HUES48 (cell line): Measurements from ENCODE around the gene TGFBR3.

ENCODE experiments used
- H3K27ac ChIP-seq: one replicate; pipeline ENCODE4 v1.7.0; 2013; ENCODE audit warnings: low read depth, low read length, inconsistent platforms
- H3K27me3 ChIP-seq: 2 replicates; pipeline ENCODE4 v1.6.1; 2013; ENCODE audit warnings: mild to moderate bottlenecking, low read length; ENCODE audit not compliant: control insufficient read depth, insufficient read depth
- H3K36me3 ChIP-seq: 2 replicates; pipeline ENCODE4 v1.6.1; 2013; ENCODE audit warnings: low read length; ENCODE audit not compliant: control insufficient read depth, insufficient read depth
- H3K4me1 ChIP-seq: 2 replicates; pipeline ENCODE4 v1.6.1; 2013; ENCODE audit warnings: mild to moderate bottlenecking, low read length; ENCODE audit not compliant: control insufficient read depth, insufficient read depth
- H3K4me3 ChIP-seq: 2 replicates; pipeline ENCODE4 v1.5.1; 2013; ENCODE audit warnings: mild to moderate bottlenecking, low read depth, low read length
- H3K9ac ChIP-seq: 2 replicates; pipeline ENCODE4 v1.6.1; 2013; ENCODE audit warnings: mild to moderate bottlenecking, low read depth, low read length, moderate library complexity
- H3K9me3 ChIP-seq: 2 replicates; pipeline ENCODE4 v1.6.1; 2013; ENCODE audit warnings: low read length; ENCODE audit not compliant: control insufficient read depth, insufficient read depth

The TGFBR3 gene

DNA sequence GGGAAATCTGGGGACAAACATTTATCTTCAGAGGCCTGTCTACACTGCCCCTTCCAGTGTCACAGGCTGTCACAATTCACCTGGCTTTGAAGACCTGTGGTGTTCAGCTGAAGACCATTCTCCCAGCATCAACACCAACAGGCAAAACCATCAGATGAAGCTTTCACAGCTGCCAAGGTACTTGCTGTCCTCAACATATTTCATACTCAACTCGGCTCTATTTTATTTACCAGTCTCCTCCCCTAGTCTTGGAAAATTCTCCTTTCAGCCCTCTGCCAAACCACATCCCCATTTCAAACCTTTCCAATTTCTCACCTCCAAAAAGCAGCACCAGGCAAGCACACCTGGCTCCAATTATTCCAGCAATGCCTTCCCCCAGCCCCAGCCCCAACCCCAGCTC is 108.8 kb downstream of the TGFBR3 start:
- no peaks in the 10 kb centered on the region for H3K27me3 ChIP-seq
- H3K4me1 ChIP-seq: peaks cover 15% of the 10 kb centered on the region
- H3K4me3 ChIP-seq: no peak overlapping the region
- no peak overlapping the region for H3K9ac ChIP-seq
- H3K27ac ChIP-seq: no peak overlapping the region
- H3K9me3 ChIP-seq: no peaks in the 10 kb centered on the region
- no peaks in the 10 kb centered on the region for H3K36me3 ChIP-seq

DNA sequence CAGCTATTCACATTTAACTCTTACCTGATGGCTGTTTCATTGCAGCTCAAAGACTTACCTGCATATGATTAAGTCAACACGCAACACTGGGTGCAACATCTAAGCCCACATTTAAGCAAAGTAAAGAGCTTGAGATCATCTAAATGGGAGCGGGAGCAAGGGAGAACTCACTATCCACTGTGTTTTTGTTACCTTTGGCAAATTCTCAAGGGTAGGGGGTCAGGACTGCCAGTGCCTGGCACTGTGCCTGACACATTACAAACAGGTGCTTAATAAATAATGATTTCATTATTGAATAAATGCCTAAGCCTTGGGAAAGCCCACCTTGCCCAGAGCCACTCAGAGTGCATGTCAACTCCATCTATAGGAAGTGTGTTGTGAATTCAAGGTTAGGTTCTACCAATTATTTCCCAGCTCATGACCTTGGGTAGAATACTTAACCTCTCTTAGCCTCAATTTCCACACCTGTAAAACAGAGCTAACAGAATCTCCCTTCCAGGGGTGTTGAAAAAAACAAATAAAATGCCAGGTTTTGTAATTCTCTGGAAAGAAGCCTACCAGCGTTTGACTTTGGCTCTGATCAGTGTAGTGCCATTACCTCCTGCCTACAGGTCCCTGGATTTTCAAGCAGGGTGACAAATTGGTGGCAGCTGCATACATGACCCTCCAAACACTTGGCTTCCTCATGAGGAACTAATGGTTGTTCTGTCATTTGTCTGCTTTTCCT is 109.7 kb downstream of the TGFBR3 start:
- Histone ChIP-seq H3K36me3 (no peaks in the 10 kb centered on the region), H3K4me1 (peaks cover 15% of the 10 kb centered on the region), H3K27ac (no peak overlapping the region), H3K4me3 (no peak overlapping the region), H3K27me3 (no peaks in the 10 kb centered on the region), H3K9me3 (no peaks in the 10 kb centered on the region), H3K9ac (no peak overlapping the region)

DNA sequence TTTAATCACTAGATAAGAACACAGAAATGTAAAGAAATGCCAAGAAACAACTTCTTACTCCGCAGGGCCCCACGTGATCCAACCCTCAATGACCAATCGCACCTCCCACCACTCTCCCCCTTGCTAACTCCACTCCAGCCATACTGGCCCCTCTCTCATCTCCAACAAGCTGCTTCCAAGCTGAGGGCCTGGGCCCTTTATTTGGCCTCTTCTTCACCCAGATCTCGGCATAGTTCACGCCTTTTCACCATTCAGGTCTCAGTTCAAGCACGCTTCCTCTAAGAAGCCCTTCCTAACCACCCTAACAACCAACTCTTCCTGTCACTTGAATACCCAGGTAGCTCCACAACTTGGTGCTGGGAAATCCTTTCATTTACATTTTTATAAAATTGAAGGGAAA is 110.7 kb downstream of the TGFBR3 start:
- Histone ChIP-seq H3K4me3 (no peak overlapping the region), H3K4me1 (peaks cover 15% of the 10 kb centered on the region), H3K36me3 (no peaks in the 10 kb centered on the region), H3K9me3 (no peaks in the 10 kb centered on the region), H3K9ac (no peak overlapping the region), H3K27me3 (no peaks in the 10 kb centered on the region), H3K27ac (no peak overlapping the region)

DNA sequence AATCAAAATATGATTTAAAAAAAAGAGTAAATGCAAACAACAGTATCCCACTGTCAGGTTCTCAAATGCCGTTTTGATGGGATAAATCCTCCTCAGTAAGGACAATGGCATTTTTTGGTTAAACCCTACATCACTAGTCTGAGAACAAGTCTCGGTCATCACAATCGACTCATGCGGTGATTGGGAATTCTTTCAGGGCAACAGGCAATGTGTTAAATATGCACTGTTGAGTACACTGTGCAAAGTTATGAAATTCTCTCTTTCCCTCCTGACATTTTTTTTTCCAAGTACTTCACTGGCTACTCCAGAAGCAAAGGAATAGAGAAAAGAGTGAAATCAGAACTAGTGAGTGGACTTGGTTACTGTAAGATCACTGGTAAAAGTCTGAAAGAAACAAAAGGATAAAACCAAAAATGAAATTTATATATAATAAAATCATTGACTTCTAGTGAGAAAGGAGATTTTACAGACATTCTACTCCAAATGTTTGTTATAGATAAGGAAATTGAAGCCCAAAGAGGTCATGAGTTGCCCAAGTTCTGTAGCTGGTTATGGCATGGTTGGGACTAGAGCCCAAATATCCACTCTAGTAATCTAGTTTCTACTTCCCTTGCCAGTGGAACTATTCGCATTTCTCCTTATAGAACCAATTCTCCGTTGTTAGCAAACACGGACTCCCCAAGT is 111.3 kb downstream of the TGFBR3 start:
- no peak overlapping the region for H3K27ac ChIP-seq
- peaks cover 15% of the 10 kb centered on the region for H3K4me1 ChIP-seq
- no peaks in the 10 kb centered on the region for H3K36me3 ChIP-seq
- no peak overlapping the region for H3K9ac ChIP-seq
- no peaks in the 10 kb centered on the region for H3K27me3 ChIP-seq
- H3K9me3 ChIP-seq: no peaks in the 10 kb centered on the region
- no peak overlapping the region for H3K4me3 ChIP-seq

DNA sequence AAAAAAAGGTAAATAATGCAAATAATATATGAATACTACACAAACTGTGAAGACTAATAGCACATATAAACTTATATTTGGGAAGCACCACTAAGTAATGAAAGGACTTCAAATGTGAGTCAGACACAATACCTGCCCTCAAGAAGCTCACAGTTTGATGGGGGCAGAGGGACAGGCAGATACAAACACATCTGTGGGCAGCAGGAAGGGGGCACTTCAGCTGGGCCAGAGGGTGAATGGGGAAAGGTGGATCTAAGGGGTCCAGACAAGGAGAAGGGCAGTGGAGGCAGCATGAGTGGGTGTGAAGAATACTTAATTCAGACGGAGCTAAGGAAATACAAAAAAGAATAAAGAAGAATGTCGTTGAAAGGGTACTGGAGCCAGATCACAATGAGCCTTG is 114.2 kb downstream of the TGFBR3 start:
- no peak overlapping the region for H3K4me3 ChIP-seq
- H3K4me1 ChIP-seq: peaks cover 6% of the 10 kb centered on the region; the same call in 1 of the 2 replicates
- no peaks in the 10 kb centered on the region for H3K27me3 ChIP-seq
- no peaks in the 10 kb centered on the region for H3K36me3 ChIP-seq
- H3K9me3 ChIP-seq: no peaks in the 10 kb centered on the region
- H3K9ac ChIP-seq: no peak overlapping the region
- no peak overlapping the region for H3K27ac ChIP-seq

DNA sequence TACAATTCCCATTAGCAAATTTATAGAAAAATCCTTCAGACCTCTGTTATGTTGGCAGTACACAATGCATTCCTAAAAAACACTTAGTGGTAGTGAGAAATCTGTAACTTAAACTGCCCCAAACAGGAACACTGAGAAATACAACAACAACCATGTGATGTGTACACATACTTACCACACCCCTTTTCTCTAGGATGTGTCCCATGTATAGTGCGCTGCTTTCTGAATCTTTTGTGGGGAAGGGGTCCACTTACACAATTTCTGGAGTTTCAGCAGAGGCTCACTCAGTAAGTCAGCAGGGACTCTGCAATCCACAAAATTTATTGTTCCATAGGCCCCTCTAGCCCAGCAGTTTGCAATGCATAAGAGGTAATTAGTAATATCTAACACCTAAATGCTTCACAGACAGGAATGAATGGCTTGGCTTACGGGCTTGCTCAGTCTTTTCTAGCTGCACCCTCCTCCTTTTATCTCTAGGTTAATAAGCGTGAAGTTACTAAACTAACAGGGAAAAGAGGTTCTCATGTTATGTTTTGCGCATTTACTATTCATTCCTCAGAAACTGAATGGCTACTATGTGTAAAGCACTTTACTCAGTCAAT is 115.2 kb downstream of the TGFBR3 start:
- Histone ChIP-seq H3K36me3 (no peaks in the 10 kb centered on the region), H3K9me3 (no peaks in the 10 kb centered on the region), H3K4me1 (peaks cover 1% of the 10 kb centered on the region; the same call in 1 of the 2 replicates), H3K27ac (no peak overlapping the region), H3K4me3 (no peak overlapping the region), H3K27me3 (no peaks in the 10 kb centered on the region), H3K9ac (no peak overlapping the region)

DNA sequence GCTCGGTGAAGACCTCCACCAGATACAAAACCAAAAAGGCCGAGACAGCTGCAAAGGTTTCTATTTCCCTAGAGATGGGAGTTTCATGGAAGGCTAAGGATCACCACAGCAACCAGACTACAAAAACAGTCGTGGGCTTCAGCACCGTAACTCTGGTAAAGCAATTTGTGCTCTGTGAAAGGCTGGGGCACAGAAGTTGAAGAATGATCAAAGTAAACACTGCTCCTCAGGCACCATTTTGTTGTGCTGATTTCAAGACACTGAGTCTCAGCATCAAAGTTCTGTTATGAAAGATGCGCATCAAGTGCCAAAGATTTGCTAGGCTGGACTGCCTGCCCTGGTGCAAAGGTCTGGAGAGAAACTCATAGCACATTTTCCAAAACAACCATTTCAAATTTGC is 116.2 kb downstream of the TGFBR3 start:
- Histone ChIP-seq H3K27me3 (no peaks in the 10 kb centered on the region), H3K36me3 (no peaks in the 10 kb centered on the region), H3K27ac (no peak overlapping the region), H3K9ac (no peak overlapping the region), H3K4me3 (no peak overlapping the region), H3K4me1 (0 out of 2 replicates have a peak, but pooled peaks cover under 1% of the 10 kb centered on the region), H3K9me3 (no peaks in the 10 kb centered on the region)

DNA sequence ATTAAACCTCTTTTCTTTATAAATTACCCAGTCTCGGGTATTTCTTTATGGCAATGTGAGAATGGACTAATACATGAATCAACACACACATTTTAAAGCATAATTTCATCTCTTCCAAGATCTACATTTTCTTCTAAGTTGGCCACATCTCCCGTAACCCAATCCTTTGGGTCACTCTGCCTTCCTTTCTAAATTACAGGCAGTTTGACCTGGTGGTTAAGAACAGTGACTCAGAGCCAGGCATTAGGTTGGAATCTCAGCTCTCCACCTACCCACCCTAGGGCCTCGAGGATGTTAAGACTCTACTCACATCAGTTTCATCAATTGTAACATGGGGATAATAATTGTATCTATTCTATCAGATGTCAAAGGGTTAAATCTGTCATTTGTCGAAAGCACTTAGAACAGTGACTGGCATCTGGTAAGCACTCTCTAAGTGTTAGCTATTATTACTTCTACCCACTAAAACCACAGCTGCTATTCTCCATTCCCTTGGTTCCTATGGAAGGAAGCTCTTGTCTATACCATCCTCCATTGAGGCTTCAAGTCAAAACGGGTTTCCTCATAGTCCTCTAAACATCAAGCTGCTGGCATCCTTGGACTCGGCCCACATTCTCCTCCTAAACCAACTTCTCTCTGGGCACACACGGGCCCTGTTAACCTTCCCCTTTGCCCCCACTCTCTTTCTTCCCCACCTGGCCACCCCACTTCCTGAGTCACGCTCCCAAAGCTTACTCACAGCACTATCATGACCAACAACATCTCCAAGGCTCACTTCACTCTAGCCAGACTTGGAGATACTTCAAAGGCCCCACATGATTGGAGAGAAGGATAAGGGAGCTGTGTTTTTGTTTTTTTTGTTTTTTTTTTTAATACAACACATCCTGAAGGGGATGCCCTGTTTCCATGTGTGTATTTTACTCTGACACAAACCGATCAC is 116.9 kb downstream of the TGFBR3 start:
- Histone ChIP-seq H3K27me3 (no peaks in the 10 kb centered on the region), H3K9ac (no peak overlapping the region), H3K9me3 (no peaks in the 10 kb centered on the region), H3K36me3 (no peaks in the 10 kb centered on the region), H3K4me1 (peaks cover 3% of the 10 kb centered on the region), H3K4me3 (no peak overlapping the region), H3K27ac (no peak overlapping the region)

DNA sequence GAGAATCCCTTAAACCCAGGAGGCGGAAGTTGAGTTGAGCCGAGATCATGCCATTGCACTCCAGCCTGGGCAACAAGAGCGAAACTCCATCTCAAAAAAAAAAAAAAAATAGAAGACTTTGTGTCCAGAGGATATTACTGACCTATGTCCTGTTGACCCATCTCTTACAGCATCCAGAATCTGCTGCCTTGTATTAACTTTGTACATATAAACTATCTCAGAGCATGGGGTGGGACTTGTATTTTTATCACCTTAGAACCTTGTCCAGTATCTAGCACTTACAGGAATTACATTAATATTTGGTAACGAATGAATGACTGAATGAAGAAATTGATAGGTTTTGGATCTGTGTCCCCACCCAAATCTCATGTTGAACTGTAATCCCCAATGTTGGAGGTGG is 117.8 kb downstream of the TGFBR3 start:
- H3K9ac ChIP-seq: no peak overlapping the region
- peaks cover 3% of the 10 kb centered on the region for H3K4me1 ChIP-seq
- no peaks in the 10 kb centered on the region for H3K9me3 ChIP-seq
- no peaks in the 10 kb centered on the region for H3K27me3 ChIP-seq
- H3K27ac ChIP-seq: no peak overlapping the region
- H3K4me3 ChIP-seq: no peak overlapping the region
- H3K36me3 ChIP-seq: no peaks in the 10 kb centered on the region

DNA sequence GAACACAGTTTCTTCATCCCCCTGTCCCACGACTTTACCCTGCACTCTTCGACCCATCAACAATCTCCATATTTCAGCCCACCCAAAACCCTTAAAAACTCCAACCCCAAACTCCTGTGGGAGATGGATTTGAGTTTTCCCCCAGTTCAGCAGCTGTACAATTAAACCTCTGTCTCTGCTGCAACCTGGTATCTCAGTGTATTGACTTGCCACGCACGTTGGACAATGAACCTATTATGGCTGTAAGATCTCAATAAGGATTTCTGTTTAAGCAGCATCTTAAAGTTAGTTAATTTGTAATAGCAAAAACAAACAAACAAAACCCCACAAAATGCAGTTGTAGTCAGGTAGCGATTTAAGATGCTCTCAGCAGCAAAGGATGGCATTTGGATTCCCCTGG is 119.1 kb downstream of the TGFBR3 start:
- no peak overlapping the region for H3K9ac ChIP-seq
- no peak overlapping the region for H3K4me3 ChIP-seq
- peaks cover 3% of the 10 kb centered on the region for H3K4me1 ChIP-seq
- no peaks in the 10 kb centered on the region for H3K36me3 ChIP-seq
- no peaks in the 10 kb centered on the region for H3K27me3 ChIP-seq
- H3K27ac ChIP-seq: no peak overlapping the region
- H3K9me3 ChIP-seq: no peaks in the 10 kb centered on the region
